GM19324 (cell line): Measurements from ENCODE around the gene ARHGAP35.
"Not testable (repeated sequence)": the region's sequence is repeated elsewhere in the genome, so short reads cannot be mapped to it uniquely, and the experiment has no call there.

Source experiments
- ATAC-seq: cut with Tn5 transposase; IDR thresholded peaks from one replicate; pipeline ENCODE4 v1.9.1; 2021; ENCODE audit warnings: mild to moderate bottlenecking, moderate library complexity; ENCODE audit not compliant: unreplicated experiment, low FRiP score

ARHGAP35 gene

GRCh38 chr19:46866407-46867136 lies 5.8 kb downstream of the ARHGAP35 start:
- ATAC-seq = no peak

GRCh38 chr19:46867170-46867569 lies 6.4 kb downstream of the ARHGAP35 start:
- ATAC-seq = no peak

- no peak for ATAC-seq
Observed at GRCh38 chr19:46868025-46868802, 7.4 kb downstream of the ARHGAP35 start.

- not testable (repeated sequence) for ATAC-seq
Observed at GRCh38 chr19:46871173-46871572, 10.4 kb downstream of the ARHGAP35 start.

GRCh38 chr19:46872967-46873366 lies 12.2 kb downstream of the ARHGAP35 start:
- no peak for ATAC-seq

GRCh38 chr19:46875234-46875633 lies 14.4 kb downstream of the ARHGAP35 start:
- ATAC-seq = no peak

GRCh38 chr19:46875657-46876056 lies 14.9 kb downstream of the ARHGAP35 start:
- ATAC-seq = no peak

GRCh38 chr19:46878613-46879375 lies 18.0 kb downstream of the ARHGAP35 start:
- no peak for ATAC-seq

GRCh38 chr19:46880431-46880830 lies 19.6 kb downstream of the ARHGAP35 start:
- ATAC-seq = no peak

GRCh38 chr19:46881092-46881491 lies 20.3 kb downstream of the ARHGAP35 start:
- no peak for ATAC-seq

- no peak for ATAC-seq
Observed at GRCh38 chr19:46882034-46882433, 21.2 kb downstream of the ARHGAP35 start.

- not testable (repeated sequence) for ATAC-seq
Observed at GRCh38 chr19:46882751-46883150, 22.0 kb downstream of the ARHGAP35 start.

- no peak for ATAC-seq
Observed at GRCh38 chr19:46885411-46885810, 24.6 kb downstream of the ARHGAP35 start.

GRCh38 chr19:46886546-46887239 lies 25.9 kb downstream of the ARHGAP35 start:
- ATAC-seq = no peak

GRCh38 chr19:46887240-46887782 lies 26.5 kb downstream of the ARHGAP35 start:
- no peak for ATAC-seq

GRCh38 chr19:46890423-46891170 lies 29.8 kb downstream of the ARHGAP35 start:
- ATAC-seq = no peak

GRCh38 chr19:46892252-46893179 lies 31.7 kb downstream of the ARHGAP35 start:
- ATAC-seq = no peak

- no peak for ATAC-seq
Observed at GRCh38 chr19:46896076-46896794, 35.4 kb downstream of the ARHGAP35 start.
